Cardiac fibroblast (primary cell): Measurements from ENCODE around the gene CEPT1.

Experiments used
- DNase-seq, 2 donors: peaks; one replicate each; pipeline versions ENCODE4 v3.0.0 to v3.0.0-alpha.2; 2010; ENCODE audit warnings: low read depth in 2 of 2
- H3K4me3 ChIP-seq, 2 donors: replicated peaks in 1 of 2; 1 replicate in 1 of 2; 2 replicates in 1 of 2; pipeline ENCODE4 v1.5.1; 2011; ENCODE audit warnings: low read depth in 2 of 2, low read length in 2 of 2, mild to moderate bottlenecking in 2 of 2, moderate library complexity in 1 of 2
- CTCF ChIP-seq: IDR thresholded peaks from one replicate; pipeline ENCODE4 v1.5.1; 2011; ENCODE audit warnings: low read depth, mild to moderate bottlenecking, low read length, inconsistent platforms

Gene CEPT1

GRCh38 chr1:111162488-111162880 is 22.5 kb downstream of the CEPT1 start:
- no peak for DNase-seq
- no peak for TF ChIP-seq CTCF
- H3K4me3 ChIP-seq, result no peak overlapping the region

GRCh38 chr1:111163363-111163762 is 23.3 kb downstream of the CEPT1 start:
- no peak for DNase-seq
- TF ChIP-seq CTCF, result no peak
- no peak overlapping the region for H3K4me3 ChIP-seq

- H3K4me3 ChIP-seq, result no peak overlapping the region
- TF ChIP-seq CTCF, result no peak
- DNase-seq, result no peak
Observed at GRCh38 chr1:111164151-111164550, 24.1 kb downstream of the CEPT1 start.

- no peak for TF ChIP-seq CTCF
- no peak for DNase-seq
- H3K4me3 ChIP-seq, result no peak overlapping the region
Observed at GRCh38 chr1:111172463-111172862, 32.4 kb downstream of the CEPT1 start.

- H3K4me3 ChIP-seq, result no peak overlapping the region
- DNase-seq, result no peak
- no peak for TF ChIP-seq CTCF
Observed at GRCh38 chr1:111174070-111174469, 34.0 kb downstream of the CEPT1 start.

GRCh38 chr1:111175349-111175748 is 35.3 kb downstream of the CEPT1 start:
- TF ChIP-seq CTCF, result no peak
- H3K4me3 ChIP-seq, result no peak overlapping the region
- DNase-seq, result no peak

- no peak for TF ChIP-seq CTCF
- no peak for DNase-seq
- H3K4me3 ChIP-seq, result no peak overlapping the region
Observed at GRCh38 chr1:111176678-111177077, 36.7 kb downstream of the CEPT1 start.
